Suppressor macrophage treated with lipopolysaccharide for 1 hour (primary cell): ENCODE measurements around the gene DUSP2.

Experiments used
- DNase-seq, 3 donors: peaks; one replicate each; pipeline ENCODE4 v3.0.0-alpha.2; 2020 to 2022

Gene DUSP2

GRCh38 chr2:96099861-96100798 lies 45.1 kb downstream of the DUSP2 start:
- DNase-seq, result no peak

GRCh38 chr2:96098900-96099590 lies 46.2 kb downstream of the DUSP2 start:
- no peak for DNase-seq

- no peak for DNase-seq
Measured at GRCh38 chr2:96097951-96098823, 47.1 kb downstream of the DUSP2 start.

- DNase-seq, result no peak
Measured at GRCh38 chr2:96097441-96097840, 47.8 kb downstream of the DUSP2 start.

GRCh38 chr2:96095116-96095636 lies 50.1 kb downstream of the DUSP2 start:
- DNase-seq, result no peak

GRCh38 chr2:96093528-96093927 lies 51.7 kb downstream of the DUSP2 start:
- no peak for DNase-seq
